Stimulated activated CD4-positive, alpha-beta T cell treated with anti-CD3 and anti-CD28 coated beads, TNF-alpha, amount 100 ng/mL, for 24 hours (primary cell): ENCODE data around the gene NFATC3.

Source experiments
- DNase-seq, 3 experiments: peaks; one replicate each; pipeline ENCODE4 v3.0.0-alpha.2; 2020; ENCODE audit warnings: low read depth in 3 of 3

NFATC3 gene

DNA sequence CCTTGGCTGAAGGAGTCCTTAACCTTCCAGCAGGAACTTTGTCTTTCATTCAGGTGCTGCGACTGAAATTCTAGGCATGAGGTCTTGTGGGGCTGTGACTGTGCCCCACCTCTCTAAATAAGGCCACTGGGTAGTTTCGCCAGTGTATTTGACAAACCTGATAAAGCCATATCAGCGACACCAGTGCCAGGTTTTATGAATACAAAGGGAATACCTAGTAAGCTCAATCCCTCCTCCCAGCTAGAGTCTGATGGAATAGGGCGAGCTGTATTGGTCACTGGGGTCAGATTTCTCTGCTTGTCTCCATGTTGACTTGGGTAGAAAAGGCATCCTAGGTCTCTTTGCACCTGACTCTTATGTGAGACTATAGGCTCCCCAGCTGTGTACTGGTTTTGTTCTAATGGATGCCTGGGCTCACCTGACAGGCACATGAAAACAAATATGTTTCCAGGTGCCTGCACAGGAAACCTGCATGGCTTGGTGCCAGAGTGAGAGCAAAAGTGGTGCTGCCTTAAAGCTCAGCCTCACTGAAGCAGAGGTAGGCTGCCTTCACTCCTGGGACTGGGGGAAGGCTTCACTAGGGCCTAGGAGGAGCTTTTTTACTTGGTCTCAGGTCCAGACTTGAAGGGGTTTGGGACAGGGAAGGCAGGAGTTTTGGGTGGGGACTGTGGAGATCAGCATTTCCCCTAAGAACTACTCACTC is 187.5 kb downstream of the NFATC3 start:
- DNase-seq, result no peak

- no peak for DNase-seq
These were observed 188.3 kb downstream of the NFATC3 start for GRCh38 chr16:68273459-68273858.

DNA sequence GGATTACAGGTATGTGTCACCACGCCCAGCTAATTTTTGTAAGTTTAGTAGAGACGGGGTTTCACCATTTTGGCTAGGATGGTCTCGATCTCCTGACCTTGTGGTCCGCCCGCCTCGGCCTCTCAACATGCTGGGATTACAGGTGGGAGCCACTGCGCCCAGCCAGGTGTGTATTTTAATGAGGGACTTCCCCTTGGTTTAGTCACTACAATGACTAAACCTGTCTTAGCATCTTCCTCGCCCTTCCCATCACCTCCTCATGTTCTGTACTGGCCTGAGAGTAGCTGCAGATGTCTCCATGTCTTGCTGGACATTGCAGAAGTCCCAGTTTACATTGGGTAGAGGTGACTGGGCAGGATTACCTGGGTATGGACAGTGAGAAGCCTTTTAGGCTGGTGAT is 188.7 kb downstream of the NFATC3 start:
- no peak for DNase-seq

DNA sequence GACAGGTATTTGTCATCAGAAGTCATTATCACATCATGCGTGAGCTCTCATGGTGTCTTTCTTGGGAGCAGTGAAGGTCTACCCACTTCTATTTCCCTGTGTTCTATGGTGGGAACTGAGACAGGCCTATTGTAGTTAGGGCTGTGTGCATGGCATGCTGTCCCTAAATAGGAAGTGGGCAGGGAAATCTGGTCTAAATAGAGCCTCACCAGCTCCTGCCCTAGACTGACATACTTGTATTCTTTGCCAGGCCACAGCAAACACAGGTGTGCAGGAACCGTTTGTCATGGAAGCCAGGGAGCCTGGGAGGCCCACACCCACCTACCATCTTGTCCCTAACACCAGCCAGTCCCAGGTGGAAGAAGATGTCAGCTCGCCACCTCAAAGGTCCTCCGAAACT is 189.3 kb downstream of the NFATC3 start:
- DNase-seq, result no peak

GRCh38 chr16:68275611-68276191 is 190.5 kb downstream of the NFATC3 start:
- DNase-seq, result no peak

- DNase-seq, result no peak
These were observed 191.1 kb downstream of the NFATC3 start for GRCh38 chr16:68276223-68276622.
